Measurements from ENCODE around the gene APOBEC3H.
"Not testable (repeated sequence)": the region's sequence is repeated elsewhere in the genome, so short reads cannot be mapped to it uniquely, and the experiment has no call there.

The APOBEC3H gene

DNA sequence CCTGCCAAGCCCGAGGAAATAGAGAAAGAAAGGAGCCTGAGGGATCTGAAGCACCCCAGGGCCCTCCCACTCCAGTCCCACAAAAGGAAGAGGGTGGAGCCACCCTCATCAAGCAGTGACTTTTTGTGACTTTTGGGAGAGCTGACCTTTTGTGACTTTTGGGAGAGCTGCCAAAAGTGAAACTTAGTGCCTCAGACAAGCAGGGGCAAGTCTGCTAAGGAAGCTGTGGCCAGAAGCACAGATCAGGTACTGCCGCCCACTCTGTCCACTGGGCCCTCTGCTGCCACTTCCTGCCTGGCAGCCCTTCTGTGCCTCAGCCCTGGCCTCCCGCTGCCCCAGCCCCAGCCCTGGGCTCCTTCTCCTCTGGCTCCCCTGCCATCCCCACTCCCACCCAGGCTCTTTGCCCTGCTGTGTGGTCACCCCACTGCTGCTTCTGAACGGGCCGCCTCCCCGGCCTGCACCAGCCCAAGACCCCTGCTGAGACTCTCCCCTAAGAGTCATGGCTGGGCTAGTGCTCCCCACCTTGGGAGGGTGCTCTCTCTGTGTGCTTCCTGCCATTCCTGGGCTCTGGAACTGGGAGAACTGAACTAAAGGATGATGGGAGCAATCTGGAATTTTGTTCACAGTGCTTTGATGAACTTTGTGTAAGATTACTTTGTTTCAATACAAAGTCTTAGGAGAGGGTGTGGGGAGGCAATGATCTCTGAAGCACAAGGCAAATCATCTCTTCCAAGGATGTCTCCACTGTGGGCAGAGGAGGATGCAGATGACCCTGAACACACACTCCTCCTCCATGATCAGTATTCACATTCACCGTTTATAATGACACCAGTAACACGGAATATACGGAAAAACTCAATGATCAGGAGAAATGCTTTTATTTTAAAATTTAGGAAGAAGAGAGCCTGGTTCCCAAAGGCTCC is at the start of gene APOBEC3H:
TSS of gene APOBEC3H (plus strand) at position 147 of the 923 bp plus-strand sequence. CDS start 3,035 bp downstream, outside the sequence.
- TF ChIP-seq, protein P1, sequence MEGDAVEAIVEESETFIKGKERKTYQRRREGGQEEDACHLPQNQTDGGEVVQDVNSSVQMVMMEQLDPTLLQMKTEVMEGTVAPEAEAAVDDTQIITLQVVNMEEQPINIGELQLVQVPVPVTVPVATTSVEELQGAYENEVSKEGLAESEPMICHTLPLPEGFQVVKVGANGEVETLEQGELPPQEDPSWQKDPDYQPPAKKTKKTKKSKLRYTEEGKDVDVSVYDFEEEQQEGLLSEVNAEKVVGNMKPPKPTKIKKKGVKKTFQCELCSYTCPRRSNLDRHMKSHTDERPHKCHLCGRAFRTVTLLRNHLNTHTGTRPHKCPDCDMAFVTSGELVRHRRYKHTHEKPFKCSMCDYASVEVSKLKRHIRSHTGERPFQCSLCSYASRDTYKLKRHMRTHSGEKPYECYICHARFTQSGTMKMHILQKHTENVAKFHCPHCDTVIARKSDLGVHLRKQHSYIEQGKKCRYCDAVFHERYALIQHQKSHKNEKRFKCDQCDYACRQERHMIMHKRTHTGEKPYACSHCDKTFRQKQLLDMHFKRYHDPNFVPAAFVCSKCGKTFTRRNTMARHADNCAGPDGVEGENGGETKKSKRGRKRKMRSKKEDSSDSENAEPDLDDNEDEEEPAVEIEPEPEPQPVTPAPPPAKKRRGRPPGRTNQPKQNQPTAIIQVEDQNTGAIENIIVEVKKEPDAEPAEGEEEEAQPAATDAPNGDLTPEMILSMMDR (conservative IDR thresholded peaks at IDR 0.05) = no peak
- no peak within 1 kb of the TSS for H3K27ac ChIP-seq

DNA sequence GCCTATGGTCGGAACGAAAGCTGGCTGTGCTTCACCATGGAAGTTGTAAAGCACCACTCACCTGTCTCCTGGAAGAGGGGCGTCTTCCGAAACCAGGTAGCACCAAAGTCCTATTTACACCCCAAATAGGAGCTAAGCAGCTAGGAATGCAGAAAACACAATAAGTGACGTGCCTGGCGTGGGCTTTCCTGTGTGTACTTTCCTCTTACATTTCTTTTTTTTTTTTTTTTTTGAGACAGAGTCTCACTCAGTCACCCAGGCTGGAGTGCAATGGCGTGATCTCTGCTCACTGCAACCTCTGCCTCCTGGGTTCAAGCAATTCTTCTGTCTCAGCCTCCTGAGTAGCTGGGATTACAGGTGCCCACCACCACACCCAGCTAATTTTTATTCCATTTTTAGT is 47.6 kb upstream of the APOBEC3H start:
- not testable (repeated sequence) for H3K27ac ChIP-seq

GRCh38 chr22:39051844-39052495 is 45.1 kb upstream of the APOBEC3H start:
- not testable (repeated sequence) for H3K27ac ChIP-seq

DNA sequence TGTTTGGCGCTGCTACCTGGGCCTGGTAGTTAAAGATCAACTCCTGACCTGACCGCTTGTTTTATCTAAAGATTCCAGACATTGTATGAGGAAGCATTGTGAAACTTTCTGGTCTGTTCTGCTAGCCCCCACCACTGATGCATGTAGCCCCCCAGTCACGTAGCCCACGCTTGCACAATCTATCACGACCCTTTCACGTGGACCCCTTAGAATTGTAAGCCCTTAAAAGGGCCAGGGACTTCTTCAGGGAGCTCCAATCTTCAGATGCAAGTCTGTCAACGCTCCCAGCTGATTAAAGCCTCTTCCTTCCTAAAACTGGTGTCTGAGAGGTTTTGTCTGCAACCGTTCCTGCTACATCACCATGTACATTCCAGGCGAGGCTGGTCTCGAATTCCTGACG is 41.4 kb upstream of the APOBEC3H start:
- no peak overlapping the region for H3K27ac ChIP-seq
- TF ChIP-seq, protein P1 (conservative IDR thresholded peaks at IDR 0.05) = no peak

- not testable (repeated sequence) for H3K27ac ChIP-seq
These were observed 35.8 kb upstream of the APOBEC3H start for GRCh38 chr22:39061290-39061689.

- not testable (repeated sequence) for H3K27ac ChIP-seq
These were observed 35.1 kb upstream of the APOBEC3H start for GRCh38 chr22:39061951-39062350.

- not testable (repeated sequence) for H3K27ac ChIP-seq
These were observed 33.1 kb upstream of the APOBEC3H start for GRCh38 chr22:39063904-39064303.

DNA sequence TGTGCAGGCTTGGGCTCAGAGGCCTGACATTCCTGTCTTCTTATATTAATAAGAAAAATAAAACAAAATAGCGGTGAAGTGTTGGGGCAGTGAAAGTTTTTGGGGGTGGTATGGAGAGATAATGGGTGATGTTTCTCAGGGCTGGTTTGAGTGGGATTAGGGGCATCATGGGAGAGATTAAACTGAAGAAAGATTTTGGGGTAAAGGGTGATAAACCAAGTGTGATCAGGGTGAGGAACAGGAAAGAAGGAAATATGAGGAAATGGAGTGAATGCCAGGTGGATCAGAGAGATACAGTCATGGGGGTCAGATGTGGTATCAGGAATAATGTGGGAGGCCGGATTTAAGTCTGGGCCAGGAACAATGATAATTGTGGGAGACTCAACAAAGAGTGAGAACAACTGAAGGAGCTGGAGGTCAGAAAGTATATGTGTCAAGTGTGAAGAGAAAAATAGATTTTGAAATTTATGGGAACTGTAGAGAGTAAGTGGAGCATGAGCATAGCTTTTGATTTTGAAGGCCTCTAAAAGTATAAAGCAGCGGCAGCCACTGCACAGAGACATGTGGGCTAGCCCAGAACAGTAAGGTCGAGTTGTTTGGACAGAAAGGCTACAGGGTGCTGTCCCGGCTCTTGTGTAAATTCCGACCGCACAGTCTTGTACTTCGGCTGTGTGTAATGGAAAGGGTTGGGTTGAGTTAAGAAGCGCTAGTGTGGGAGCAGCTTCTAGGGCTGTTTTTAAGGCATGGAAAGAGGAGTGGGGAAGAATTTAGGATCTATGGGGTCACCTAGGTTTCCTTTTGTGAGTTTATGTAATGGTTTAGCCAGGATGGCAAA is 30.4 kb upstream of the APOBEC3H start:
- peak overlapping the region; percentile 62 for H3K27ac ChIP-seq

GRCh38 chr22:39068033-39068785 is 28.8 kb upstream of the APOBEC3H start:
- H3K27ac ChIP-seq = peak overlapping the region; percentile 62
- TF ChIP-seq, protein P1 (conservative IDR thresholded peaks at IDR 0.05) = no peak

DNA sequence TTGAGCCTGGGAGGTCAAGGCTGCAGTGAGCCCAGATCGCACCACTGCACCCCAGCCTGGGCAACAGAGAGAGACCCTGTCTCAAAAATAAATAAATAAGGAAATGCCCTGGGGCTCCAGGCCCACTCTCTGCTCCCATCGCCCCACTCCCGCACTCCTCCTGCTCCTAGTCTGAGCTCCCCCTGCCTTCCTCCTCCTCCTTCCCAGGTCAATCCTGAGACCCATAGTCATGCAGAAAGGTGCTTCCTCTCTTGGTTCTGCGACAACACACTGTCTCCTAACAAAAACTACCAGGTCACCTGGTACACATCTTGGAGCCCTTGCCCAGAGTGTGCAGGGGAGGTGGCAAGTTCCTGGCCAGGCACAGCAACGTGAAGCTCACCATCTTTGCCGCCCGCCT is 26.9 kb upstream of the APOBEC3H start:
- H3K27ac ChIP-seq = no peak overlapping the region
- TF ChIP-seq, protein P1 (conservative IDR thresholded peaks at IDR 0.05) = no peak

DNA sequence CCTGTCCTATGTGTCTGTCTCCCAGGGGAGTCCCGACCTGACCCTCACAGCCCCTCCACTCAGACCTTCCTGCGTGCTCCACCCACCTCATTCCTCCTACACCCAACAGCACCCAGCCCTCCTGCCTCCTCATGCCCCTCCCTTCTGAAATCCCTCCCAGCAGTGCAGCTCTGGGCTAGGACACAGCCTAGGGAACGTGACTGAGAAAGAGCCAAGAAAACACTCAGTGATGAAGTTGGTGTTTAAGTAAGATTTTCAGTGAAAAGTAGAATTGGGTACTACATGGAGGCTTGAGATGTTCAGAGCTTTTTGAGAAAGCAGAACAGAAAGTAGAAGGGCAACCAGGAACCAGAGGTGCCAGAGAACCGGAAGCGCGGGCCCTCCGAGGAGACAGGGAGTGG is 24.5 kb upstream of the APOBEC3H start:
- H3K27ac ChIP-seq = not testable (repeated sequence)

Data from VCaP (cell line).